Measurements from ENCODE around the gene FXYD6. TPM values are rescaled to one million over a fixed set of nuclear protein-coding genes. Genes with fewer than 3 reads are reported as not detected.

The FXYD6 gene
- total and polyA plus RNA-seq, 8 donors, result 2.7 to 48.0 (median 8.9) TPM

DNA sequence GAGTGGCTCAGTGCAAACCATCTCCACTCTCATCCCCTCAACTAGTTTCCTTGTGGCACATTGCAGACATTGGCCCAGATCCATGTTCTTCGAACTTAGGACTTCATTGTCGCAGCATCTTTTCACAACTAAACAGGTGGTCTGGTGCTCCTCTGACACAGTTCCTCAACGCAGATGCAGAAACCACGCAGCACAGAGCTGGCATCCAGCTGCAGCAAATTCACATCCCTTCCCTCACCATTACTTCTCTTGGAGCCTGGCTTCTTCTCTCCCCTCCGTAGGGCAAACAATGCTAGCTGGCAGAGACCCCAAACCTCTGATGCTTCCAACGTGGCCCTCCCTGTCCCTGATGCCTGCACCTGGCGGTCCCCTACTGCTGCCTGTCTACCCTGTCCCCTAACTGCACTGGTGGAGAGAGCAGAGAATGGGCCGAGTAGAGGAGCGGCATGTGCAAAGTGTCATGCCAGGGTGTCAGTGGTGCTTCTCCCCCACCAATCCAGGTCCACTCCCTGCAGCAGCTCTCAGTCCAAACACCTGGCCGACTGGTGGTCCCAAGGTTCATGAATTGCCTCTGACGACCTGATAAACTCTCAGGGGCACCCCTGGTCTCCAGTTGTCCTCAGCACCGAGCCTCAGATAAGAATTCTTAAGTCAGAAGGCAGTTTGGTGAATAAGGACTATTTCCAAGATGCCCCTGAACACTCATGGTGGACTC, 34.6 kb upstream of the FXYD6 start:
- intact Hi-C loops (cut with DNase I), result no loop called here
- DNase-seq, result no peak
- no peak for FAIRE-seq

DNA sequence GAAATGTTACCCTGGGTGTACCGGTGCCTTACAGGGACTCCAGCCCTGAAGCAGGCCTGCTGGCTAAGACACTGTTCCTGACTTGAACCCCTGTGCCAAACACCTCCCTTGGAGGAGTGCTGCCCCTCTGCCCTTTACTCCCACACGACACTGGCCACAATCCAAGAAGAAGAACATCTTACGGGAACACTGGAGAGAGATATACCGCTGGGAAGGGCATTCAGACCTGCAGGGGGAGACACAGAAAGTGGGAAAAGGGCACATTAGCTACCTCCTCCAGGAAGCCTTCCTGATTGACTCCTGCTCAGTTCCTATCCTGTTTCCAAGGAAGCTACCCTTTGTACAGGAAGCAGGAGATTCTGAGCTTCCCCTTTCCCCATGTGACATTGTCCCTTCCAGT, 34.1 kb upstream of the FXYD6 start:
- no peak for ATAC-seq

More for the DNA sequence above, 34.6 kb upstream of the FXYD6 start:
- H3K4me1 ChIP-seq, result no peaks in the 10 kb centered on the region
- TF ChIP-seq, protein P1, sequence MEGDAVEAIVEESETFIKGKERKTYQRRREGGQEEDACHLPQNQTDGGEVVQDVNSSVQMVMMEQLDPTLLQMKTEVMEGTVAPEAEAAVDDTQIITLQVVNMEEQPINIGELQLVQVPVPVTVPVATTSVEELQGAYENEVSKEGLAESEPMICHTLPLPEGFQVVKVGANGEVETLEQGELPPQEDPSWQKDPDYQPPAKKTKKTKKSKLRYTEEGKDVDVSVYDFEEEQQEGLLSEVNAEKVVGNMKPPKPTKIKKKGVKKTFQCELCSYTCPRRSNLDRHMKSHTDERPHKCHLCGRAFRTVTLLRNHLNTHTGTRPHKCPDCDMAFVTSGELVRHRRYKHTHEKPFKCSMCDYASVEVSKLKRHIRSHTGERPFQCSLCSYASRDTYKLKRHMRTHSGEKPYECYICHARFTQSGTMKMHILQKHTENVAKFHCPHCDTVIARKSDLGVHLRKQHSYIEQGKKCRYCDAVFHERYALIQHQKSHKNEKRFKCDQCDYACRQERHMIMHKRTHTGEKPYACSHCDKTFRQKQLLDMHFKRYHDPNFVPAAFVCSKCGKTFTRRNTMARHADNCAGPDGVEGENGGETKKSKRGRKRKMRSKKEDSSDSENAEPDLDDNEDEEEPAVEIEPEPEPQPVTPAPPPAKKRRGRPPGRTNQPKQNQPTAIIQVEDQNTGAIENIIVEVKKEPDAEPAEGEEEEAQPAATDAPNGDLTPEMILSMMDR (IDR thresholded peaks at IDR 0.05), result no peak
- no peak for ATAC-seq
- no peaks in the 10 kb centered on the region for H3K9me3 ChIP-seq
- H3K36me3 ChIP-seq, result no peaks in the 10 kb centered on the region
- 63 to 73% methylated on average over 12 of the region's 12 CpGs for WGBS, 2 donors
- no peak overlapping the region for H3K4me3 ChIP-seq
- H3K27ac ChIP-seq, result no peak overlapping the region
- no peaks in the 10 kb centered on the region for H3K27me3 ChIP-seq

DNA sequence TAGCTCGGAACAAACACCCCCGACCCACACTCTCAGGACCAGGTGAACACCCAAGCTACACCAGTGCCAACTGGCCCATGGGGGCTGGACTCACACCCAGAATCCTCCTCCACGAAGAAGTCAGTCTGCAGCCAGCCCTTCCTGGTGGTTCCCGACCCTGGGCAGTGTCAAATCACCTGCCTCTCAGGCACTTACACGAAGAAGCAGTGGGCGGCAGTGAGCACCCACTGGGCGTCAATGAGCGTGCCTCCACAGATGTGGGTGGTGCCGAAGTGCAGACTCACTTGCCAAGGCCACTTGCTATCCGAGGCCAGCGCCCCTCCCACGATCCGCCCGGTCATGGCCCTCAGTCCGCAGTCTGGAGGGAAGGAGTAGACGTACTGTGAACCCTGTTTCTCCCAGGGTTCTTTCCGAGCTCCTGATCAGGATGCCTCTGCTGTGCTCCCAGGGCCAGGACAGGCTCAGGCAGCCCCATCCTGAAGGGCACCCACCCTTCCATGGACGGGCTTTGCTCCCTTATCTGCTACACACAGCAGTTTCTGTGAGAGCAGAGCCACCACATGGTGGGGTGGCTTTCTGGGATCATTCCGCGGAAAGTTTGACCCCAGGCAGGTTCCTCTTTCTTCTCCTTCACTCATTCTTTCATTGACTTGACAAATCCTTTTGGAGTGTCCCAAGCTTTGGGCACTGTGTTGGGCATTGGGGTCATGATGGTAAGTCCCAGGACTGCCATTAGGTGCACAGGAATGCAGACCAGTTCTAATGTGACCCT, 33.3 kb upstream of the FXYD6 start:
- ATAC-seq (no peak), FAIRE-seq (no peak), DNase-seq (no peak)
- Histone ChIP-seq H3K4me3 (no peak overlapping the region), H3K36me3 (no peaks in the 10 kb centered on the region), H3K4me1 (no peaks in the 10 kb centered on the region), H3K9me3 (no peaks in the 10 kb centered on the region), H3K27ac (no peak overlapping the region), H3K27me3 (no peaks in the 10 kb centered on the region)
- WGBS, 2 donors, result 72 to 77% methylated on average over 20 of the region's 20 CpGs
- intact Hi-C loops (cut with DNase I), result no loop called here
- TF ChIP-seq, protein P1 (IDR thresholded peaks at IDR 0.05), result no peak

More for the DNA sequence above, 34.1 kb upstream of the FXYD6 start:
- no peaks in the 10 kb centered on the region for H3K27me3 ChIP-seq
- H3K36me3 ChIP-seq, result no peaks in the 10 kb centered on the region
- no peaks in the 10 kb centered on the region for H3K9me3 ChIP-seq
- no peaks in the 10 kb centered on the region for H3K4me1 ChIP-seq
- 61 to 68% methylated on average over 4 of the region's 4 CpGs for WGBS, 2 donors
- intact Hi-C loops (cut with DNase I), result no loop called here
- DNase-seq, result no peak
- no peak overlapping the region for H3K4me3 ChIP-seq
- FAIRE-seq, result no peak
- TF ChIP-seq, protein P1 (IDR thresholded peaks at IDR 0.05), result no peak
- no peak overlapping the region for H3K27ac ChIP-seq

DNA sequence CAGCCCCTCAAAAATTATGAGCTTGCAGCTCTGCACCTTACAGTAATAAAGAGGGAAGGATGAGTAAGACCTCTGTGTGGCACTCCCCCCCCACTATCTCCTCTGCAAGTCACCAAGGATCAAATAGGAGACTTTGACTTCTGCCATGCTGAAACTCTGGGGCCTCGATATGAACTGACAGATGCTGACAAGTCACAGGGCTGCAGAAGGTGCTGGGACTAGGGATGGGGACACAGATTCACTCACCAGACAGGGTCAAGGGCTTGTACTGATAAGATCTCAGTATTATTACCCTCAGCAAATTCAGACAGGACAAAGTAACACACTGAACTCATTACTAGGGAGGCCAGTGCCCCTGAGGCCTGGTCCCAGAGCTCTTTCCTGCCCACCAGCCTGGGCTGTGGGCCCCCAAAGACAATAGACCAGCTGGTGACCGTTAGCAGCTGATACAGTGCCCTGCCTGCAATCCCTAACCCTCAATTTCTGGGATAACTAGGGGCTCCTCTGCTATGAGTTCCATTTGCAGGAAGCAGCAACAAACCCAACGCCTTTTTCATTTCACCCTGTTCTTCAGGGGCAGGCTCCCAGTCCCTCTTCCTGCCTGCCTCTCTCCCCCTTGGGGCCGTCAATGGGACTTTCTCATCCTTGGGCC, 32.6 kb upstream of the FXYD6 start:
- TF ChIP-seq, protein P1 (IDR thresholded peaks at IDR 0.05), result no peak
- no peak for FAIRE-seq
- intact Hi-C loops (cut with DNase I), result no loop called here
- Histone ChIP-seq H3K27ac (no peak overlapping the region), H3K36me3 (no peaks in the 10 kb centered on the region), H3K27me3 (no peaks in the 10 kb centered on the region), H3K9me3 (no peaks in the 10 kb centered on the region), H3K4me1 (no peaks in the 10 kb centered on the region), H3K4me3 (no peak overlapping the region)
- 68 to 77% methylated on average over 4 of the region's 4 CpGs for WGBS, 2 donors
- DNase-seq, result no peak
- no peak for ATAC-seq
